GM21381 (cell line): ENCODE data around the gene ZNF850.
"Not testable (repeated sequence)": the region's sequence is repeated elsewhere in the genome, so short reads cannot be mapped to it uniquely, and the experiment has no call there.

Experiments used
- ATAC-seq: cut with Tn5 transposase; IDR thresholded peaks from one replicate; pipeline ENCODE4 v1.9.1; 2021; ENCODE audit warnings: mild to moderate bottlenecking, moderate library complexity; ENCODE audit not compliant: unreplicated experiment

The ZNF850 gene

DNA sequence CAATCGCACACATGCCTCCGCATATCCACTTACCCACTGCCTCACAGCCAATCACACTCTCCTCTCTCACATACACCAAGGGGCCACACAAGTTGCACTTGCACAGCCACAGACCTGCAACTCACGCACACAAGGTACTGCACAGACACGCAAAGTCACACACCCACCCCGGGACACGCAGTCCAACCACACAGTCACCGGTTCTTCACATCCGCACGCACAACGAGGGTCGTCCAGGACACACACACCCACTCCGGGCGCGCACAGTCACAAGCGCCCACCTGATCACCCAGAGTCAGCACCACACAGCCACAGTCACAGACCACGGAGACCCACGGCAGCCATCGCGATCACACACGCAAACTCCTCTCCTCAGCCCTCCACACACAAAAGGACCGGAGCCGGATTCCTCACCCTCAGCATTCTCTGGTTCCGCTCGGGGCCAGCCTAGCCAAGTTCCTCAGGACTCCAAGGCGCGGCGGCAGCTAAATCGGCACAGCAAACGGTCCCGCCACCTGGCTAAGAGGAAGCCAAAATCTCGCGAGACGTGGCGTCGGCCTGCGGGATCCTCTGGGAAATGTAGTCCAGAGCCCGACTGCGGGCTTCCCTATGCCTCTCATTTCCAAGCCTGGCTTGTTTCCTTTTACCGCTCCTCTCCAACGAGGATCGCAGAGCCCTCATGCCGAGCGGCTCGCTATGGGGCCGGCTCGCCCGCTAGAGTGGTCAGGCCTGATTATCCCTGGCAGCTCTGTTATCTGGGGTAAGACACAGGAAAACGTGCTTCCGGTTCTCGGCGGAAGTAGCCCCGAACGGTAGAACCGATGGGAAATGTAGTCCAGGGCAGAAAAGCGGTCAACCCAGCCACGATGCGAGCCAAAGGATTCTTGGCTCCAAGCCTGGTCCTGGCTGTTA lies at the start of gene ZNF850:
ZNF850 (minus strand) TSS at position 497 of the 912 bp plus-strand sequence. CDS start 10,201 bp downstream, outside the sequence.
- ATAC-seq: peak; percentile 88

DNA sequence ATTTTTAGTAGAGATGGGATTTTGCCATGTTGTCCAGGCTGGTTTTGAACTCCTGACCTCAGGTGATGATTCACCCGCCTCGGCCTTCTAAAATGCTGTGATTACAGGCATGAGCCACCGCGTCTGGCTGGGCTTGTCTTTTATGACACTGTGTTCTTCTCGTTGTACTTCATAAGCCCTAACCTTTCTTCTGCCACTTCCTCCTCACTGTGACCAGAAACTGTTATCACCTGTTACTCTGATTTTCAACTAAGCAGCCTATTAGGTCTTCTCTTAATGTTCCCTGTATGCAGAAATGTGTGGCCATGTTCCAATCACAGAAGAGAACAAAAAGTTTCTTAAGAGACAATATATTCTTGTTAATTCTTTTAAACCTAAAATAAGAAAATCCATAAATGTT lies 49.2 kb upstream of the ZNF850 start:
- ATAC-seq: no peak

- no peak for ATAC-seq
Measured at GRCh38 chr19:36819130-36819630, 46.6 kb upstream of the ZNF850 start.

DNA sequence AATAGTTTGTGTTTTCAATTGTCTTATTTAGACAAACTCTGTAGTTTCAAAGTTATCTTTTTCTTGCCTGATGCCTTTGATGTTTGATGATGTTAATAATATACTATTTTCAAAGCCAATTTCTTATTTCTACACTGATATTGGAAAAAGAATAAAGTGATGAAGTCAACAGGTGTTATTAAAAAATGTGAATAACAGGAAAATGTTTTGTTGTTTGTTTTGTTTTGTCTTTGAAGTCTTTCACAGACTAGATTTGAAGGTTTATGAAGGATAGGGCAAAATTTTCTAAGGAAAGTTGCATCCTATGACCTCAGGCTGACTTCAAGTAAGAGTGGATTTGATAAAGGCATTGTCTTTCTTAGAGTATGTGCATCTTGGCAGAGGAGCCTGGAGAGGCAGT lies 34.4 kb upstream of the ZNF850 start:
- ATAC-seq: no peak

DNA sequence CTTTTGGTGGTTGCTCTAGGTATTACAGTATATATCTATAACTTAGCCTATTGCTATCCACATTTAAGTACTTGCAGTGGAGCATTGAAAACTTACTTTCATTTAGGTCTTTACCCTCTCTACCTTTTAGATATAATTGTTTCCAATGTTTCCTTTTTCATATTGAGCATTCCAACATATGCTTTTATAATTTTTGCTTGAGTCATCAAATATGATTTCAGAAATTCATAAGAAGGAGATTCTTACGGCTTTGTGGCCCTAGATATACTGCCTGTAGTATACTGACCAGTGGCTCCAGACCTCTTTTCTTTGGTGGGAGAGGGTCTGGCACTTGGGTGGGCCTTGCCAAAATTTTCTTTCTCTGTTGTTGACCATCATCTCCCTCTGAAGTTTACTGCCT lies 32.8 kb upstream of the ZNF850 start:
- ATAC-seq: no peak

DNA sequence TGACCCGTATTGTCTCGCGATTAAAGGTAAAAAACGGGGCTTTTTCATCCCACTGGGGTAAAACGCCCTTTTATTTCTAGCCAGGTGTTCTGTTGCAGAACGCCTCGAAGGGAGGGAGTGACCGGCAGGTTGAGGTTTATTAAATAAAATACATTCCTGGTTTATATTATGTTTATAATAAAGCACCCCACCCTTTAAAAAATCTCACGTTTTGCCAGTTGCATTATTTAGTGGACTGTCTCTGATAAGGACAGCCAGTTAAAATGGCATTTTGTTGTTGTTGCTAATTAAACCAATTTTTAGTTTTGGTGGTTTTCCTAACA lies 25.1 kb upstream of the ZNF850 start:
- no peak for ATAC-seq

DNA sequence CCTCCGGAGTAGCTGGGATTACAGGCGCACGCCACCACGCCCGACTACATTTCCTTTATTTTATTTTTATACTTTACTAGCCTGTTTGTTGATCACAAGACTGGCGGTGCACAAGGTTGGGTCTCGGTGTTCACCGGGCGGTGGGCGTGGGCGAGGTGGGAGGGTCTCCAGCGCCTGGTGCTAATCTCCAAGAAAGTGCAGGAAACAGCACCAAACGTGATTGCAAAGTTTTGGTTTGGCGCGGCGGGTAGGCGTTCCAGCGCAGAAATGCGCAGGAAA lies 24.0 kb upstream of the ZNF850 start:
- ATAC-seq: no peak

DNA sequence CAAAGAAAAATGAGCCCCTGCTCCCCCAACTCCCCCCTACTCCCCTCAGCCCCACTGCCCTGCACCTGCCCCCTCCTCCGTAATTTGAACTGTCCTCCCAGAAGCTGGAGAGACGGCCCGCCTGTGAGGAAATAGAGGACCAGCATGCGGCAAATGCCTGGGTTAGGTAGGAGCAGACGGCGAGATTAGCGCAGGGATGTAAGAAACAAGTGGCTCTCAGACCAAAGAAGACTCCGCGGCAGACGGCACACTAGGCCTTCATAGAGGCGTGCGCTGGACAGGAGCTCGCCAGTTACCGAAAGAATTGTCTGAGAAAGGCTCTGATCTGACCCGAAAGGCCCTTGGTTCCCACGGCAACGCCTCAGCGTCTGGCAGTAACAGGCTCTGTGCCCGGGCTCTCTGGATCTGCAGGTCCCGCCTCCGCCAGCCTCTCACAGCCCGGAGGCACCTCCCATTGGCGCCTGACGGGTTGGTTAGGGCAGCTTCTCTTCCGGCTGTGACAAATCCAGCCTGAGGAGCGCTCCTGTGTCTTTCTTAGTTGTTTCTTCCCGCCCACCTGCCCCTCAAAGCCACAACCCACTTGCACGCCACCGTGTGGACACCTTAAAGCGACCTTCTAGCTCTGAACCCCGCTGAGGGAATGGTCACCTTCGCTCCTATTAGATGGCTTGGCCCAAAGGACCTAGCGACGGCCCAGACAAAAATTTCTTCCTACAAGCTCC lies 19.0 kb upstream of the ZNF850 start:
- ATAC-seq: not testable (repeated sequence)

- no peak for ATAC-seq
Measured at GRCh38 chr19:36775768-36776167, 3.2 kb upstream of the ZNF850 start.

DNA sequence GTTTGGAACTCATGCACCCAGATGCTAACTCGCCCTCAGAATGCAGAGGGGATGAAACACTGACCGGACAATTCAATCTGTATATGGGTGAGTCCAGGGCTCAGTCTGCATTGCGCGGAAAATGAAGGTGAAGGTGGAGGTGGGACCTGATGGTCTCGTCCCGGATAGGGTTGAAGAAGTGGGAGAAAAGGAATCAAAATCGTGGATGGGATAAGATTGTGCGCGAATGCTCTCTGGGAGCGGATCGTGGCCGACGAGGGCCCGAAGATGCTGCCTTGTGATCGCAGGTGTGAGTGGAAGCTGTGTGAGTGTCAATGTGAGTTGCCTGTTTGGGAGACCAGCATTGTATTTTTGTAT lies 594 bp upstream of the ZNF850 start:
- ATAC-seq: no peak

- ATAC-seq: no peak
Measured at GRCh38 chr19:36771261-36772231, 1.1 kb downstream of the ZNF850 start.

DNA sequence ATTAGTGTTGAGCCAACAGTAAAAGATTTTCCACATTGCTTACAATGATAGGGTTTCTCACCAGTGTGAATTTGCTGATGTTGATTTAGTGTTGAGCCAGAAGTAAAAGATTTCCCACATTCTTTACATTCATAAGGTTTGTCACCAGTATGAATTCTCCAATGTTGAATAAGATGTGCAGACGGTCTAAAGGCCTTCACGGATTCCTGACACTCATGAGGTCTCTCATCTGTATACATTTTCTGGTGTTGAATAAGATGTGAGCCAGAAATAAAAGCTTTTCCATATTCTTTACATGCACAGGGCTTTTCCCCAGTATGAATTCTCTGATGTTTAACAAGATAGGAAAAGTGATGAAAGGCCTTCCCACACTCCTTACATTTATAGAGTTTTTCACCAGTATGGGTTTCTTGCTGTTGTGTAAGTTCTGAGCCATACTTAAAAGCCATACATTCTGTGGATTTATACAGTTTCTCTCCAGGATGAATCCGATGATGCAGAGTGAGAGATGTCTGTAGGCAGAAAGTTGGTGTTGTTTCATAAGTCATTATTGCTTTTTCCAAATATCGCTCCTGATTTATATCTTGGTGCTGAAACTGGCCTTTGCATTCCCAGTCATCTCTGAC lies 22.4 kb downstream of the ZNF850 start:
- no peak for ATAC-seq

- ATAC-seq: not testable (repeated sequence)
Measured at GRCh38 chr19:36749613-36750012, 23.0 kb downstream of the ZNF850 start.

- ATAC-seq: no peak
Measured at GRCh38 chr19:36748431-36749275, 24.0 kb downstream of the ZNF850 start.

DNA sequence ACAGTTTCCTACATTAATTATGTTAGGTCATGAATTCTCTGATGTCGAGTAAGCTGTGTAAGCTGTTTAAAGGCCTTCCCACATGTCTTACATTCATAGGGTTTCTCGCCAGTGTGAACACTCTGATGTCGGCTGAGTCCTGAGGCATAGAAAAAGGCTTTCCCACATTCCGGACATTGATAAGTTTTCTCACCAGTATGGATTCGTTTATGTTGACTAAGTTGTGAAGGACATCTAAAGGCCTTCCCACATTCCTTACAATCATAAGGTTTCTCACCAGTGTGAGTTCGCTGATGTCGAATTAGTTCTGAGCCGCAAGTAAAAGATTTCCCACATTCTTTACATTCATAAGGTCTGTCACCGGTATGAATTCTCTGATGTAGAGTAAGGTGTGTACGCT lies 24.9 kb downstream of the ZNF850 start:
- no peak for ATAC-seq

DNA sequence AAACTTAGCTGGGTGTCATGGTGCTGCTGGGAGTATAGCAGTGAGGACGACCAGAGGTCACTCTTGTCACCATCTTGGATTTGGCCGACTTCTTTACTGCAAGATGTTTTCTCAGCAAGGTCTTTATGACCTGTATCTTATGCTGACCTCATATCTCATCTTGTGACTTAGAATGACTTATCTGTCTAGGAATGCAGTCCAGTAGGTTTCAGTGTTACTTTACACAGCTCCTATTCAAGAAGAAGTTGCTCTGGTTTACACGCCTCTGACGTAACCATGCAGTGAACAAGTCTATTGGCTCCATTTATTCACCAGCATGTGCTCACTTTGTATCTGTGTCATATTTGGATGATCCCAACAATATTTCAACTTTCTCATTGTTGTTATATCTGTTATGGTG lies 26.7 kb downstream of the ZNF850 start:
- no peak for ATAC-seq

DNA sequence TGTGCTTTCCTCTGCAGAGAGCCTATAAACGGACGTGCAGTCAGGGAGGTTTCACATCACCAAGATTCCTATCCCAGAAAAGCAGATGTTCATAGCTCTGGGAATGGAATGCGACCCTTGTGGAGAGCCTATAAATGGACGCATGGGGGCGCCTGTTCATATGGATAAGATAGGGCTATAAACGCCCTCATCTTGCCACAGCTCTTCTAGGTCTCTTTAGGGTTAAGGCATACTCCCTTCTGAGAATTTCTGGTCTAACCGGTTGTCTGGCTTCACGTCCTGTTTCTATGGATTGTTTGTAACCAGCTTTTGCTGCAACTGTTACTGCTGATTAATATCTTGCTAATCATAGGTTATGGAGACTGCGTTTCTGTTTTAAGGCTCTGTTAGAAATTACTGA lies 36.4 kb downstream of the ZNF850 start:
- ATAC-seq: not testable (repeated sequence)

- ATAC-seq: no peak
Measured at GRCh38 chr19:36719687-36720556, 52.7 kb downstream of the ZNF850 start.

GRCh38 chr19:36709423-36709822 lies 63.2 kb downstream of the ZNF850 start:
- no peak for ATAC-seq
